Activated T-cell treated with anti-CD3 and anti-CD28 coated beads for 48 hours (primary cell): ENCODE data around the gene TMEM74B.
"Not testable (repeated sequence)": the region's sequence is repeated elsewhere in the genome, so short reads cannot be mapped to it uniquely, and the experiment has no call there.

ENCODE experiments used
- DNase-seq: peaks from one replicate; pipeline ENCODE4 v3.0.0-alpha.2; 2020; ENCODE audit warnings: low read depth

TMEM74B gene

GRCh38 chr20:1178623-1179022, 6.2 kb downstream of the TMEM74B start:
- DNase-seq, result no peak

- DNase-seq, result no peak
Observed at GRCh38 chr20:1178103-1178502, 6.7 kb downstream of the TMEM74B start.

- no peak for DNase-seq
Observed at GRCh38 chr20:1177680-1178079, 7.1 kb downstream of the TMEM74B start.

- no peak for DNase-seq
Observed at GRCh38 chr20:1174787-1175186, 10.0 kb downstream of the TMEM74B start.

- DNase-seq, result no peak
Observed at GRCh38 chr20:1173698-1174097, 11.1 kb downstream of the TMEM74B start.

GRCh38 chr20:1171461-1172093, 13.2 kb downstream of the TMEM74B start:
- DNase-seq, result no peak

- DNase-seq, result no peak
Observed at GRCh38 chr20:1169224-1169623, 15.6 kb downstream of the TMEM74B start.

GRCh38 chr20:1166948-1167720, 17.6 kb downstream of the TMEM74B start:
- DNase-seq, result no peak

GRCh38 chr20:1165941-1166340, 18.8 kb downstream of the TMEM74B start:
- DNase-seq, result no peak

- no peak for DNase-seq
Observed at GRCh38 chr20:1165521-1165920, 19.3 kb downstream of the TMEM74B start.

GRCh38 chr20:1164871-1165270, 19.9 kb downstream of the TMEM74B start:
- no peak for DNase-seq

- no peak for DNase-seq
Observed at GRCh38 chr20:1163653-1164052, 21.1 kb downstream of the TMEM74B start.

GRCh38 chr20:1163105-1163504, 21.7 kb downstream of the TMEM74B start:
- DNase-seq, result no peak

GRCh38 chr20:1160991-1161390, 23.8 kb downstream of the TMEM74B start:
- no peak for DNase-seq

GRCh38 chr20:1160496-1160895, 24.3 kb downstream of the TMEM74B start:
- DNase-seq, result no peak

GRCh38 chr20:1155342-1155741, 29.4 kb downstream of the TMEM74B start:
- no peak for DNase-seq

GRCh38 chr20:1154691-1155090, 30.1 kb downstream of the TMEM74B start:
- DNase-seq, result no peak

GRCh38 chr20:1154226-1154625, 30.6 kb downstream of the TMEM74B start:
- no peak for DNase-seq

GRCh38 chr20:1150968-1151367, 33.8 kb downstream of the TMEM74B start:
- no peak for DNase-seq

GRCh38 chr20:1150218-1150617, 34.6 kb downstream of the TMEM74B start:
- DNase-seq, result no peak

- not testable (repeated sequence) for DNase-seq
Observed at GRCh38 chr20:1149812-1150211, 35.0 kb downstream of the TMEM74B start.

GRCh38 chr20:1146957-1147356, 37.8 kb downstream of the TMEM74B start:
- DNase-seq, result no peak

- DNase-seq, result no peak
Observed at GRCh38 chr20:1144401-1145172, 40.2 kb downstream of the TMEM74B start.
